NCI-H460 (cell line): ENCODE data around the gene NACAD. TPM values are rescaled to one million over a fixed set of nuclear protein-coding genes. Genes with fewer than 3 reads are reported as not detected.
"Not testable (repeated sequence)": the region's sequence is repeated elsewhere in the genome, so short reads cannot be mapped to it uniquely, and the experiment has no call there.

Source experiments
- DNase-seq: peaks from one replicate; pipeline ENCODE4 v3.0.0-alpha.2; 2016; ENCODE audit warnings: low read depth; ENCODE audit errors: extremely low read depth
- total RNA-seq: library from RNA; depleted of rRNA; stranded (reverse); fragments of >200 nt; shearing (Covaris generic); gene quantifications from 2 replicates; pipeline ENCODE4 v1.2.3, GENCODE V29; 2014

The NACAD gene
- total RNA-seq, 1 experiment from 2014 or later: not detected

DNA sequence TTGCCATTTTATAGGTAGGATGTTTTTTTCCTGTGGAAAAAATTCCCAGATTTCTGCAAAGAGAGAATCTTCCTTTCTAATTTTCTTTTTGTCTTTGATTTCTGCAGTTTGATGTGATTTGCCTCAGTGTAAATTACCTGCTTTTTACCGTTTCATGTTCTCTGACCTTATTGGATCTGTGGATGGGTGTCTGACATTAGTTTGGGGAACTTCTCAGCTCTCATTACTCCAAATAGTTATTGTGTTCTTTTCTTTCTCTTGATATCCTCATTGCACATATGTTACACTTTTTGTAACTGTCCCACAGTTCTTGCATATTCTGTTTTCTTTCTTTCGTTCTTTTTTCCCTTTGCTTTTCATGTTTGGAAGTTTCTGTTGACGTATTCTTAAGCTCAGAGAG, 28.5 kb downstream of the NACAD start:
- DNase-seq: no peak

DNA sequence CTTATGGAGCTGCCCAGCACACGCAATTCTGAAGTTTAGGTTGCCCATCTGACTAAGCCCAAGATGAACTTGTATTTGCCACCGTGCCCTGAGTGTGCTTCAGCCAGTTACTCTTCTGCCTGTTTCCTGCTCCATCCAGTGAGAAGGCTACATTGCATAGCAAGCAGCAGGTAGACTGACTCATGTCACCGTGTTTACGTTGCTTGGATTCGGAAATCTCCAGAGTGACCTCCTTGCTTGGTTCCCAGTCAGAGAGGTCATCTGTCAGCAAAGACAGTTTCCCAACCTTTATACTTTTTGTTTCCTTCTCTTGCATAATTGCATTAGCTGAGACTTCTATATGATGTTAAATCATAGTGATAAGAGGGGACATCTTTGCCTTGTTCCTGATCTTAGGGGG, 30.9 kb downstream of the NACAD start:
- no peak for DNase-seq

DNA sequence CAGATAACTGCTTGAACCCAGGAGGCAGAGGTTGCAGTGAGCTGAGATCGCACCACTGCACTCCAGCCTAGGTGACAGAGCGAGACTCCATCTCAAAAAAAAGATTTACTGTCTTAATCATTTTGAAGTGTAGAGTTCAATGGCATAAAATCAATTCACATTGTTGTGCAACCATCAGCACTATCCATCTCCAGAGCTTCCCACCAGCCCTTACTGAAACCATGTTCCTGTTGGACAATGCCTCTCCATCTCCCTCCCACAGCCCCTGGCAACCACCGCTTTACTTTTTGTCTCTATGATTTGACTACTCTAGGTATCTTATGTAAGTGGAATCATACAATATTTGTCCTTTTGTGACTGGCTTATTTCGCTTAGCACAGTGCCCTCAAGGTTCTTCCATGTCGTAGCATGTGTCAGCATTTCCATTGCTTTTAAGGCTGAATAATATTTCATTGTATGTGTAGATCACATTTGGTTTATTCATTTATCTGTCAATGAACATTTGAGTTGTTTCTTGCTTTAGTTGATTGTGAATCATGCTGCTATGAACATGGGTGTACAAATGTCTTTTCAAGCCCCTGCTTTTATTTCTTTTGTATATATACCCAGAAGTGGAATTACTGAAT, 33.1 kb downstream of the NACAD start:
- DNase-seq: no peak

DNA sequence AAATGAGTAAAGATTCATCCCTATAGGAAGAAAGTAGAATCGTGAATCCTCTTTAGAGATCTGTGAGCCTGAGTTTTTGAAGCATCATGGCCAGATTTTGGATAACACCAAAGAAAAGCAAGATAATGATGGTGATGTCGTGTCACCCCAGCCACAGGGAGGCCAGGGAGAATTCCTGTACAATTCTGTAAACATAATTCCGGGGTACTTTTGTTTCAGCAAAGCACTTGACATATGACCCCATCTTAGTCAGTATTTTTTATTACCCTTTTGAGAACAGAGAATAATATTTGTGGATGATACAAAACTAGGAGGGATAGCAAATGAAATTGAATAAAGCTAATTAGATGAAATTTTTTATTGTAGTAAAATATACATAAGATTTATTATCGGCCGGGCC, 33.8 kb downstream of the NACAD start:
- no peak for DNase-seq

DNA sequence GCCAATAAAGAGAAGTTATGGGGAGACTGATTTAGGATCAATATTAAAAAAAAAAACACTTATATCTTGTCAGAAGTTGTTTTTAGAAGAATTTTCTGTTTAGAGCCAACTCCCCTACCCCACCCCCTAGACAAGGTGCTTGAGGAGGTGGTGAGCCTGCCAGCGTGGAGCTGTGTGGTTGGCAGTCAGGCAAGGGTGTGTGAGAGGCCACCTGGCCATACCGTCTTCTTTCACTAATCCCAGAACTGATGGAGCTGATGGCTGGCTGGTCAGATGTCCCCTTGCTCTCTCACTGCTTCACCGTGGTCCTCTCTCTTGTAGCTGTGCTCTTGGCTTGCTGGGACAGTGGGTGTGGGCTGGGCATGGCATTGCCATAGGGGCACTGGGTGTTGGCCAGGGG, 34.3 kb downstream of the NACAD start:
- no peak for DNase-seq

DNA sequence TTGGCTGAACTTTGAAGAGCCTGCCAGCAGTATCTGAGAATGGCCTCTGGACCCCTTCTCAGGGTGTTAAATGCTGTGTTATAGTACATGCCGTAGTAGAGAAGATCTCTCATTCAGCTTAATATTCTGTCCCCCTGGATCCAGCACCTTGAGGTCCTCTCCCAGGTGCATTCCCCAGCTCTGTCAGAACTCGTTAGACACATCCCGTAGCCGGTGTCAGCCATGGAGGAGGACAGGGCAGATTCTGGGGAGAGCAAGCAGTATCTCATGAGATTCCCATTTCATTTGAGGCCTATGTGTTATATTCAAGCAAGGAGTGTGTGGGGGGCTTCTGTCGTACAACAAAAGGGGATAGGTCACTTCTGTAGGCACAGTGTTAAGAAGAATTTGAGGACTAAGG, 34.8 kb downstream of the NACAD start:
- no peak for DNase-seq

DNA sequence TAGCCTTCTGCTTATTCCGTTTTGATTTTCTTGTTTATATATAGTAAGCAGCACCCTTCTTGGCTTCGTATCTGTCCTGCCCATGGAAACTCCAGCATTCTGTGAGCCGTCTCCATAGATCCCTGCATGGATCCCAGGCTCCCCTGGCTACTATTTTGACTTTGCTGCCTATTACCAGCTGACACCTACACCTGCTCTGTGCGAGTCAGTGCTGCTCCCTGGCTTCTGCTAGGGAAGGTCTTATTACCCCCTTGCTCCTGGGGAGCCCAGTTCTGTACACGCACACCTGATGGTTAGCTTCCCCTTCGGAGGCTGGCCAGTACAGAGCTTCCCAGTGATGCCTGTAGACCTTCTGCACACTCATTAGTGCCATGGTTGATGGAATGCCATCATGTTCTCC, 35.4 kb downstream of the NACAD start:
- DNase-seq: no peak

DNA sequence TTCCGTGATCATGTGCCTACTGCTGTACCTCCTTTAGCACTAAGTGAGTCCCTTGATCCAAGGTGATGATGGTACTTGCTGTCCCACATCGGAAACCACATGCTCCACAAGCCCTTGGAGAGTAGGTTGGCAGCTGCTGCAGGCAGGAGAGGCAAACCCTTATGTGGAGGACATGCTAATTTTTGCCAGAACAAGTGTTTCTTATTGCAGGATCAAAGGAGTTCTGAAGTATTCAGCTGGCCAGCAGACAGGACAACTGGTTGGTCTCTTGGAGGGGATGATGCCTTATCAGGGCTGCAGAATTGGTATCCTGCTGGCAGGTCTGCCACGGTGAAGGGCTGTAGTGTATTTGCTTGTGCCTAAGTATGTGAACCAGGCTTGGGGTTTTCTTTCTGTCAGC, 36.8 kb downstream of the NACAD start:
- DNase-seq: no peak

DNA sequence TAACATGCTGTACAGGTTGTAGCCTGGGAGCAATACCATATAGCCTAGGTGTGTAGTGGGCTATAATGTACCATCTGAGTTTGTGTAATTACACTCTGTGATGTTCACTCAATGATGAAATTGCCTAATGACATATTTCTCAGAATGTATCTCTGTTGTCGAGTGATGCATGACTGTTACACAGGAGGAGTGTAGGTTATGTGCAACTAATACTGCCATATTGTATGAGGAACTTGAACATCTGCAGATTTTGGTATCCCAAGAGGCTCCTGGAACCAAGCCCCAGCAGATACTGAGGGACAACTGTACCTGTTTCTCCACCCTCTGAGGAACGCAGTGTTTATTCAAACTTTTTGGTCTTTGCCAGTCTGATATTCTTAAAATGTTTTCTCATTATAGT, 38.6 kb downstream of the NACAD start:
- no peak for DNase-seq

DNA sequence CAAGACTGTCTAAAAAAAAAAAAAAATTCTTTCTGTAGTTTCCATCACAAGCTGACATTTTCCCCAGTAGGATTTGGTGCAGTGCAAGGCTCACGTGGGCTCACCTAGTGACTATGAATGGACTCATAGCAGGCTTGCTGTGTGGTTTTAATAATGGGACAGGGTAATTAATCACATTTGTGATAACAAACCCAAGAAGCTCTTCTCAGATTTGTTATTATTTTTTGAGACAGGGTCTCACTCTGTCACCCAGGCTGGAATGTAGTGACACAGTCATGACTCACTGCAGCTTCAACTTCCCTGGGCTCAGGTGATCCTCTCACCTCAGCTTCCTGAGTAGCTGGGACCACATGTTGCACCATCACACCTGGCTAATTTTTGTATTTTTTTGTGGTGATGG, 40.0 kb downstream of the NACAD start:
- no peak for DNase-seq

DNA sequence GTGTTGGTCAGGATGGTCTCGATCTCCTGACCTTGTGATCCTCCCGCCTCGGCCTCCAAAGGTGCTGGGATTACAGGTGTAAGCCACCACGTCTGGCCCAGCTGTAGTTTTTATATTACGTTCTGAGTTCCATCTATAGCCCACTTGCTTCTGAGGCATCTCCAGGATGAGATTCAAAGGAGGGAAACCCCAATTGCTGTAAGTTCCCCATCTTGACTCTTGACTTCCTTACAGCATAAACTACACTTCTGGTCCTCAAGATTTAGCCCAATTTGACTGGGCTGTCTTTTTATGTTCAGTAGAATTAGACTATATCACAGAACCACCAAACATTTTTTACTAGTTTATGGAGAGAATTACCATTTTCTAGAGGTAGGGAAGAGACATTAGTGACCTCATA, 44.4 kb downstream of the NACAD start:
- no peak for DNase-seq

DNA sequence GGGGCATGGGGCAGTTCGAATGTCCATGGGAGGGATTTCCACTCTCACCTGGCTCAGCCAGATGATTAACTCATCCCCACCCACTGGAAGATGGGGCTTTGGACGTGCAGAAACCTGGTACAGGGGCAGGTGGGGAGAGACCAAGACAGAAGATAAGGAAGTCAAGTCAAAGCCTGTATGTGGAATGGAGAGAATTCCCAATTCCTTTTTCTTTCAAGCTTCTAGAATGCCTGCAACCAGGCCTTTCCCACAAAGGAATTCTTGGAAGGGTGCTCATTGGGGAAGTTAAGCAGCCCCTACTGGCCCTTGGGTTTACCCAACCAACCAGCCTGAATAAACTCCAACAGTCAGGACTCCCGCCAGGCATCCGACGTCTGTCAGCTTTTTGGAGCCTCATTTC, 49.7 kb downstream of the NACAD start:
- DNase-seq: no peak

DNA sequence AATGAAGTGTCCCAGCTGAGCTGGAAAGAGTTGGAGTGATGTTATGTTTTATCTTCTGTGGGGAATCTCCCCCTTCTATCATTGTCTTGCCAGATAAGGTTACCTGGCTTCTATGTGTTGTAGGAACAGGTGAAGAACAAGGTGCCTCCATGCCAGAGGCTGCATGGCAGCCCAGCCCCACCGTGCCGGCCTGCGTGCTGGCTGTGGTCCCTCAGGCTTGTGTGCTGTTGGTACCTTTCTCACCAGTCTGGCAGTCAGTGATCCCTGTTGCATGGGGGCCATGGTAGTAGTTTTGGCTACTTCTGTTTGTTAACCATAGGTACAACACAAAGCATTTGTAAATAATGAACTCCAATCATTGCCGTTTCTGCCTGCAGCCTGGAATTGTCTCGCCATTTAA, 50.9 kb downstream of the NACAD start:
- no peak for DNase-seq

DNA sequence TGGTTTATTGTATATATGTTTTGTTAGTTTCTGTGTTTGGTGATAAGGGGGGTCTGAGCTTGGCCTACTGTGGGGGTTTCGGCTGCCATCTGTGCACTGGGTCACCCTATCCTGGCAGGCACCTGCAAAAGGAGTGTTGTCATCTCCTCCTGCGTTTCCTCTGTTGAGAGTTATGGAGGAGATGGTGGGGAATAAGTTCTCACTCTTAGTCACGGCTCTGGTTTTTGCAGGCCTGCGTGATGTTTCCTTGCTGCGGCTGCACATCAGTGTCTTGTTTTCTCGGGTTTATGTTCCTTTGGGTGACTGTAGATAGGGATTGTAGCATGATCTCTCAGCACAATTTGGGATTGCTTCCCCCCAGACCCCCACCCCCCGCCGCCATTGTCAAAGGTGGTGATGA, 52.0 kb downstream of the NACAD start:
- no peak for DNase-seq

DNA sequence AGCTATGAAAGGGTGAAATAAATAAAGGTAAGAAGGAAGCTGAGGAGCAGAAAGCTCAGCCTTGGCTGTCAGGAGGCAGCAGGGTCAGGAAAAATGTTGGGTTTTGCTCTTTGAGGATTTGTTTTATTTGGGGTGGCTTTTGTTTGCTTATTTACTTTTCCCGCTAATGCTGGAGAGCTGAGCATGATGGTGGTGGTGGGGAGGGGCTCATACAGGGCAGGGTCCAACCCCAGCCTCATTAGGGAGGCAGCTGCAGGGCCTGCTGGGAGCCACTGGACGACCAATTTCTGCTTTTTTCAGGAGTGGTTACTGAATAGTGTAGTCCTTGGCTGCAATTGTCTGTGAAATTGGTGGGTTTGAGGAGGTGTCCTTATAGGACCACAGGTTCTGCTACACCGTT, 52.5 kb downstream of the NACAD start:
- no peak for DNase-seq

DNA sequence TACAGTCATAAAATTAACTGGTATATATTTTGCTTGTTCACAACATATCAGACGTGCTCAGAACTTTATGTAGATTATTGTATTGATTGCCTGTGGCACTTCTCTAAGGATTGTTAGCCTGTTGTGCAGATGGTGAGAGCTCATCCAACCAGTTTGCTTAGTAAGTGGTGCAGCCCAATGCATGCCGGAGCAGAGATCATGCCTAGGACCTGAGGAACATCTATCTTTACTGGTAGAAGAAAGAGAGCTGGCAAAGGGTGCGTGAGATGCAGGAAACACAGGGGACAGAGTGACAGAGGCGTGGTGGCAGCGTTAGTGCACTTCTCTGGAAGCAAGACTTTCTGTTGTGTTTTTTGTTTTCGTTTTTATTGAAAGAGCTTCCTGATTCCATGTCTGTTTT, 52.9 kb downstream of the NACAD start:
- DNase-seq: no peak

DNA sequence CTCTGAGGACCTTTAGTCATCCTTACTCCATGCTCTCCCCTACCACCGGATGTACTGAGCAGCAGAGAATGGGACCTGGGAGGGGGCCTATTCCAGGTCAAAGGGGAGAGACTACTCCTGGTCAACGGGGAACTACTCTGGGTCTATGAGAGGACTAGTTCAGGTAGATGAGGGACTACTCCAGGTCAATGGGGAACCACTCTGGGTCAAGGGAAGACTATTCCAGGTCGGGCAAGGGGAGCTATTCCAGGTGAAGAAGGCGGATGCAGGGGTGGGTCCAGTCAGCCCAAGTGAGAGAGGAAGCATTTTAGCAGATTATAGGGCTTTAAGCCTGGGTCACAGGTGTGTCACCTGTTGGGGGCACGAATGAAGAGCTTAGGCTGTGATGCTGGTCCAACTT, 53.4 kb downstream of the NACAD start:
- DNase-seq: no peak

DNA sequence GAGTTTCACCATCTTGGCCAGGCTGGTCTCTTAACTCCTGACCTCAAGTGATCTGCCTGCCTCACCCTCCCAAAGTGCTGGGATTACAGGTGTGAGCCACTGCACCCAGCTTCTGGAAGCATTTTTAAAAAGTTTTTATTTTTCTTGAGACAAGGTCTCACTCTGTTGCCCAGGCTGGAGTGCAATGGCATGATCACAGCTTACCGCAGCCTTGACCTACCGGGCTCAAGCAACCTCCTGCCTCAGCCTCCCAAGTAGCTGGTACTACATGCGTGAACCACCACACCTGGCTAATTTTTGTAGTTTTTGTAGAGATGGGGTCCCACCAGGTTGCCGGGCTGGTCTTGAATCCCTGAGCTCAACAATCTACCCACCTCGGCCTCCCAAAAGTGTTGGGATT, 54.1 kb downstream of the NACAD start:
- not testable (repeated sequence) for DNase-seq

DNA sequence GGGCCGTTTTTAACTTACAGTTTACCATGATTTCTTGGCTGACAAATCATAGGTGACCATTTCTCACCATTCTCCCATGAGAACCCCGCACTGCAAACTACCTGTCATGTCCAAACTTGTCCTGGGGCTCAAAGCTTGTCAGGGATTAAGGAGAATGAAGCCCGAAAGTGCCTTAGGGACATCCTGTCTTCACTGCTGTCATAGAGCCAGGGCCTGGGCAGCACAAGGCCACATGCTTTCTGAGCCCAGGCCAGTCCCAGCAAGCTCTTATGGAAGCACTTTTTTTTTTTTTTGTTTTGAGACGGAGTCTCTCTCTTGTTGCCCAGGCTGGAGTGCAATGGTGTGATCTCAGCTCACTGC, 54.9 kb downstream of the NACAD start:
- no peak for DNase-seq

DNA sequence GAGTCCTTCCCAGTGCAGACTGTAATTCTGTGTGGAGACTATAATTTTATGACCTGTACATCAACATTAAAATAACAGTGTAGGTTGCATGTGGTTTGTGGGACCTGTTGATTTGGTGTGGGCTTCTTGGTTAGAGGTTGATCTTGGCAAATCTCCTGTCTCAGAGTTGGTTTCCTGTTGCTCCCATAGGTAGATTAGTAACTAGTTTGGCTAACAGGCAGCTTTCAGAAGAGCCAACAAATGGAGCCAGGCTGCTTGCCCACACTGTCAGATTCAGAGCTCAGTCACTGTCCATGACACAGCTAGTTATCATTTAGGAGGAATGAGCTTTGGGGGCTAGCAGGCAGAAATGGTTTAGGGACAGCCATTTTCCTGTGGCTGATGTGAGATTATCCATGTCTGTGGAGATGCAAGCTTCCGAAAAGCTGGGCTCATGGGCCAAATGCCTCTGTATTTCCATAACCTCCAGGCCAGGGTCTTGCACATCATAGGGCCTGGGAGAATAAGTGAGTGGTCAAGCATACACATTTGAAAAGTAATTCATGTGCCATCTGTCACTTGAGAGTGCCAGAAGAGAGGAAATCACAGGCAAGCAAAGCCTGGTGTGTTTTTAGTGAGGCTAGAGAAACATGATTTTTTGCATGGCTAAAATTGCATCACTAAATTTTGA, 55.4 kb downstream of the NACAD start:
- no peak for DNase-seq

DNA sequence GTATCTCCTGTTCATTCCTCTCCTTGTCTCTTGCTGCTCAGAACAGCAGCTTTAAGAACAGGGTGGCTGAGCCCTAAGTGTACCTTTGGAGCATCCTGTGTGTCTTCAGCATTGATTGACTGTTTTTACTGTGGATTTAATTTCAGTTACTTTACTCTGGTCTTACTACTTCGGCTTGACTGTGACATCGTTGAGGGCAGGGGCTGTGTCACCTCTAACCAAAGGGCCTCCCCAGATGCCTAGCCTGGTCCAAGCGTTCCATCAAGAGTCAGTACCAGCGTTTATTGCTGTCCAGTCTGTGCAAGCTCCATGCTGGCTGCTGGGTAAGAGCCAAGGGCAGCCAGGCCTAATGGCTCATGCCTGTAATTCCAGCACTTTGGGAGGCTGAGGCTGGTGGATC, 56.3 kb downstream of the NACAD start:
- DNase-seq: no peak

DNA sequence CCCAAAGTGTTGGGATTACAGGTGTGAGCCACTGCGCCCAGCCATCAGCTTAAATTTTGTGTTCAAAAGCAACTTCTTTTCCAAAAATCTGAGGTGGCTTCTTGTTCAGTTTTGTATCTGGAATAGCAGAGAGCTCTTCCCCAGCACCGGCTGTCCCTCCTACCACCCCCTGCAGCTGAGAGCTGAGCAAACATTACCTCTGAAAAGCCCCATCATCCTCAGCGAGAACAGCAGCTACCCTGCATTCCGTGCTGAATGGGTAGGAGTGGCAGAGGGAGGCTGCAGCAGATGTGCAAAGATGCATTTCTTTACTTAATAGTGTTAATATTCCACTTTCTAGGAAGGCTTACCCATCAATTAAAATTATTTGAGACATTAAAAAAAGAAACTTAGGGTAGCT, 56.9 kb downstream of the NACAD start:
- no peak for DNase-seq
